Body of pancreas (tissue), 4 donors: Measurements from ENCODE around the gene PISD. TPM values are rescaled to one million over a fixed set of nuclear protein-coding genes. Genes with fewer than 3 reads are reported as not detected.
"Not testable (repeated sequence)": the region's sequence is repeated elsewhere in the genome, so short reads cannot be mapped to it uniquely, and the experiment has no call there.

Source experiments
- ATAC-seq: fragments of 150-250 bp; one replicate; pipeline ENCODE4 v1.9.1; 2016
- DNase-seq, 4 donors: peaks; one replicate each; pipeline ENCODE4 v3.0.0-alpha.2; 2019
- H3K27ac ChIP-seq, 4 donors: fragments of 200-600 bp; sonication (generic); 1 replicate in 3 of 4; 2 replicates in 1 of 4; pipeline versions ENCODE4 v1.5.1 to v1.6.1; 2016 to 2019; ENCODE audit warnings: mild to moderate bottlenecking in 1 of 4, mixed read lengths in 1 of 4, moderate library complexity in 1 of 4
- H3K27me3 ChIP-seq, 2 donors: fragments of 200-600 bp; sonication (generic); one replicate each; pipeline ENCODE4 v1.6.0; 2016; ENCODE audit warnings: mild to moderate bottlenecking in 1 of 2
- H3K36me3 ChIP-seq, 2 donors: fragments of 200-600 bp; sonication (generic); replicated peaks in 1 of 2; 2 replicates each; pipeline ENCODE4 v1.5.1; 2016; ENCODE audit warnings: low read depth in 2 of 2; ENCODE audit not compliant: insufficient read depth in 1 of 2
- H3K4me1 ChIP-seq: fragments of 200-600 bp; sonication (generic); one replicate; pipeline ENCODE4 v1.6.0; 2016
- H3K4me3 ChIP-seq, 2 donors: fragments of 200-600 bp; sonication (generic); 1 replicate in 1 of 2; 2 replicates in 1 of 2; pipeline ENCODE4 v1.5.1; 2016 to 2019
- H3K9me3 ChIP-seq, 3 donors: fragments of 200-600 bp; sonication (generic); 1 replicate in 2 of 3; 2 replicates in 1 of 3; pipeline ENCODE4 v1.5.1; 2016
- CTCF ChIP-seq, 7 experiments: fragments of 450-650 bp in 4 of 7; fragments of 200-600 bp in 3 of 7; sonication (generic) in 3 of 7; IDR thresholded peaks; one replicate each; pipeline ENCODE4 v1.5.1; 2016 to 2019; ENCODE audit warnings: antibody characterized with exemption in 7 of 7
- POLR2A ChIP-seq, 3 donors: fragments of 450-650 bp; IDR thresholded peaks; one replicate each; pipeline ENCODE4 v1.6.1; 2016; ENCODE audit warnings: antibody characterized with exemption in 3 of 3, mild to moderate bottlenecking in 2 of 3
- WGBS, 2 donors: methylation state at CpG; one replicate each; pipeline ENCODE4 v1.1.5; 2017; 5-methylcytosine and 5-hydroxymethylcytosine counted together
- intact Hi-C: fragments of 100-400 bp; cut with DNase I; formaldehyde crosslinking; loops from one replicate; pipeline ENCODE4 v1.15.1; 2023
- total RNA-seq, 2 donors: library from RNA; depleted of rRNA; stranded (reverse); fragments of >200 nt; gene quantifications; one replicate each; pipeline ENCODE4 v1.1.0, GENCODE V29; 2016

PISD gene
- total RNA-seq, 2 donors from 2014 or later = 22.3 to 31.3 TPM

GRCh38 chr22:31602259-31602952 lies 59.6 kb downstream of the PISD start:
- TF ChIP-seq CTCF (IDR thresholded peaks at IDR 0.05) = no peak
- 82 to 84% methylated on average over 11 of the region's 11 CpGs for WGBS, 2 donors

GRCh38 chr22:31595271-31595670 lies 66.7 kb downstream of the PISD start:
- WGBS, 2 donors = 69 to 76% methylated on average over 2 of the region's 2 CpGs

More at GRCh38 chr22:31602259-31602952, 59.6 kb downstream of the PISD start:
- H3K4me3 ChIP-seq = no peak overlapping the region
- intact Hi-C loops = no loop called here
- H3K27ac ChIP-seq = no peak overlapping the region
- H3K4me1 ChIP-seq = no peaks in the 10 kb centered on the region
- peaks cover 0 to 3% of the 10 kb centered on the region in 2 donors for H3K36me3 ChIP-seq
- ATAC-seq = peak; percentile 62
- H3K27me3 ChIP-seq = no peaks in the 10 kb centered on the region
- peak in 1 of 4 donors; percentile 57 for DNase-seq
- no peaks in the 10 kb centered on the region for H3K9me3 ChIP-seq

GRCh38 chr22:31590161-31590560 lies 71.9 kb downstream of the PISD start:
- intact Hi-C loops, ATAC-seq: not testable (repeated sequence)
- WGBS, 2 donors = 100% methylated on average over 1 of the region's 2 CpGs; no CpG with 5 or more reads in 1 of the 2 donors

More at GRCh38 chr22:31595271-31595670, 66.7 kb downstream of the PISD start:
- H3K36me3 ChIP-seq = no peaks in the 10 kb centered on the region
- no peaks in the 10 kb centered on the region for H3K4me1 ChIP-seq
- intact Hi-C loops = no loop called here
- DNase-seq = no peak
- no peak for ATAC-seq
- H3K9me3 ChIP-seq = no peaks in the 10 kb centered on the region
- TF ChIP-seq CTCF (IDR thresholded peaks at IDR 0.05) = no peak
- no peak for TF ChIP-seq POLR2A (IDR thresholded peaks at IDR 0.05)
- H3K27ac ChIP-seq = no peak overlapping the region
- no peaks in the 10 kb centered on the region for H3K27me3 ChIP-seq
- H3K4me3 ChIP-seq = no peak overlapping the region

GRCh38 chr22:31588970-31589675 lies 72.9 kb downstream of the PISD start:
- Histone ChIP-seq H3K4me1 (peaks cover 9% of the 10 kb centered on the region), H3K27ac (no peak overlapping the region), H3K9me3 (no peaks in the 10 kb centered on the region), H3K4me3 (no peak overlapping the region), H3K36me3 (peaks cover 0 to 3% of the 10 kb centered on the region in 2 donors), H3K27me3 (no peaks in the 10 kb centered on the region)
- no peak for ATAC-seq
- TF ChIP-seq CTCF (IDR thresholded peaks at IDR 0.05) (no peak), POLR2A (IDR thresholded peaks at IDR 0.05) (no peak)
- 76% methylated on average over 6 of the region's 6 CpGs for WGBS, 2 donors
- no peak for DNase-seq
- intact Hi-C loops = no loop called here

More at GRCh38 chr22:31590161-31590560, 71.9 kb downstream of the PISD start:
- not testable (repeated sequence) for H3K4me1 ChIP-seq, H3K36me3 ChIP-seq, H3K9me3 ChIP-seq, H3K27ac ChIP-seq, DNase-seq, H3K27me3 ChIP-seq, H3K4me3 ChIP-seq

- ATAC-seq (peak; percentile 56), DNase-seq (no peak)
- H3K4me3 ChIP-seq = no peak overlapping the region
- WGBS, 2 donors = 79% methylated on average over 7 of the region's 7 CpGs
- TF ChIP-seq CTCF (IDR thresholded peaks at IDR 0.05) = no peak
- no peak for TF ChIP-seq POLR2A (IDR thresholded peaks at IDR 0.05)
- peaks cover 0 to 3% of the 10 kb centered on the region in 2 donors for H3K36me3 ChIP-seq
- H3K4me1 ChIP-seq = peaks cover 14% of the 10 kb centered on the region
- no peaks in the 10 kb centered on the region for H3K27me3 ChIP-seq
- intact Hi-C loops = no loop called here
- H3K9me3 ChIP-seq = no peaks in the 10 kb centered on the region
- H3K27ac ChIP-seq = peak overlapping the region in 2 of 4 donors; percentile 57 to 65
Observed at GRCh38 chr22:31586137-31586920, 75.7 kb downstream of the PISD start.
